Skeletal muscle tissue (tissue), 4 donors: ENCODE results near the gene CMTM6. TPM values are rescaled to one million over a fixed set of nuclear protein-coding genes. Genes with fewer than 3 reads are reported as not detected.

Source experiments
- H3K27ac ChIP-seq: one replicate; pipeline ENCODE4 v1.7.0; 2013; ENCODE audit warnings: mild to moderate bottlenecking, low read depth, low read length, inconsistent platforms
- H3K27me3 ChIP-seq, 3 donors: one replicate each; pipeline ENCODE4 v1.7.0; 2013; ENCODE audit warnings: low read length in 3 of 3; ENCODE audit not compliant: control insufficient read depth in 3 of 3, insufficient read depth in 3 of 3
- H3K36me3 ChIP-seq, 3 donors: one replicate each; pipeline ENCODE4 v1.7.0; 2013; ENCODE audit warnings: low read length in 3 of 3; ENCODE audit not compliant: control insufficient read depth in 3 of 3, insufficient read depth in 3 of 3
- H3K4me1 ChIP-seq, 3 donors: one replicate each; pipeline ENCODE4 v1.7.0; 2013; ENCODE audit warnings: low read length in 3 of 3, mild to moderate bottlenecking in 3 of 3; ENCODE audit not compliant: control insufficient read depth in 3 of 3, insufficient read depth in 3 of 3
- H3K4me3 ChIP-seq, 3 donors: one replicate each; pipeline ENCODE4 v1.7.0; 2013; ENCODE audit warnings: low read length in 3 of 3
- H3K9ac ChIP-seq, 3 donors: one replicate each; pipeline ENCODE4 v1.7.0; 2013; ENCODE audit warnings: low read length in 3 of 3, mild to moderate bottlenecking in 3 of 3, moderate library complexity in 2 of 3, low read depth in 1 of 3
- H3K9me3 ChIP-seq, 3 donors: one replicate each; pipeline ENCODE4 v1.7.0; 2013; ENCODE audit warnings: low read length in 3 of 3; ENCODE audit not compliant: control insufficient read depth in 3 of 3
- total RNA-seq: library from RNA; depleted of rRNA; stranded (reverse); fragments of >200 nt; gene quantifications from one replicate; pipeline ENCODE4 v1.2.3, GENCODE V29; 2014
- donor health status: Osteomylitis.

Gene CMTM6
- total RNA-seq, 1 donor from 2014 or later: 26.6 TPM

DNA sequence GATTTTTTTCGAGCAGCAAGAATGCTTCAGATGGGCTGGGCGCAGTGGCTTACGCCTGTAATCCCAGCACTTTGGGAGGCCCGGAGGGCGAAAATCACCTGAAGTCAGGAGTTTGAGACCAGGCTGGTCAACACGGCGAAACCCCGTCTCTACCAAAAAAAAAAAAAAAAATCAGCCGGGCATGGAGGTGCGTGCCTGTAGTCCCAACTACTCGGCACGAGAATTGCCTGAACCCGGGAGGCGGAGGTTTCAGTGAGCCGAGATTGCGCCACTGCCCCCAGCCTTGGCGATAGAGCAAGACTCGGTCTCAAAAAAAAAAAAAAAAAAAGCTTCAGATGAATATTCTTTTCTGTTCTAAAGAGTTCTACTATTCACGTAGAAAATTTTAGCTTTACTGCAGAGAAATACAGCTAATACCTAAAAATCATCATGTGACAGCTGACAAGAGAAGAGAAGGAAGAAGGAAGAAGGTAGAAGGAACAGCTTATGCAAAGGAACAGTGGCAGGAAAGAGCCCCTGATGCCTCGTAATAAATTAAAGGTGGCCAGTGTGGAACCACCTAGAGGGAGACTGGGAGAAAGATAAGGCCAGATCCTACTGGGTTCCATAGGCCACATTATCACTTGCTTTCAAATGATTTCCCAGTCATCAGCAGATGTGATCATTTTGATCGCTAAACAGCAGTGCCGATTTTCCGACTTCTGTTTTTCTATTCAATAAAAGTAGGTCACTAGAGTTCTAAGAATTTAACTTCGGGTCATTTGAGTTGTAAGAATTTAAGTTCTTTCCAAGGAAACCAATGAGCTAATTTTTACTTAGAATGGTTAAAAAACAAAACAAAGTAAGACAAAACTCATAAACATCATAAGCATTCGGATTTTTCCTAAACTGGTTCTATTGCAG is 1.5 kb downstream of the CMTM6 start:
- peak overlapping the region in 2 of 3 donors; percentile 87 to 92 for H3K9ac ChIP-seq

GRCh38 chr3:32500231-32500630 is 2.4 kb downstream of the CMTM6 start:
- no peak overlapping the region for H3K27ac ChIP-seq
- no peak overlapping the region for H3K9ac ChIP-seq
- H3K4me3 ChIP-seq: no peak overlapping the region
- H3K36me3 ChIP-seq: peaks cover 0 to 2% (median 0%) of the 10 kb centered on the region in 3 donors
- no peaks in the 10 kb centered on the region for H3K27me3 ChIP-seq
- peaks cover 2 to 13% (median 5%) of the 10 kb centered on the region in 3 donors for H3K4me1 ChIP-seq
- no peaks in the 10 kb centered on the region for H3K9me3 ChIP-seq

More for the DNA sequence above, 1.5 kb downstream of the CMTM6 start:
- peaks cover 2 to 9% (median 5%) of the 10 kb centered on the region in 3 donors for H3K4me1 ChIP-seq
- no peaks in the 10 kb centered on the region for H3K9me3 ChIP-seq
- H3K27ac ChIP-seq: peak overlapping the region; percentile 90
- H3K4me3 ChIP-seq: peak overlapping the region; percentile 89 to 95 (median 95)
- H3K27me3 ChIP-seq: no peaks in the 10 kb centered on the region
- H3K36me3 ChIP-seq: peaks cover 0 to 2% (median 0%) of the 10 kb centered on the region in 3 donors

DNA sequence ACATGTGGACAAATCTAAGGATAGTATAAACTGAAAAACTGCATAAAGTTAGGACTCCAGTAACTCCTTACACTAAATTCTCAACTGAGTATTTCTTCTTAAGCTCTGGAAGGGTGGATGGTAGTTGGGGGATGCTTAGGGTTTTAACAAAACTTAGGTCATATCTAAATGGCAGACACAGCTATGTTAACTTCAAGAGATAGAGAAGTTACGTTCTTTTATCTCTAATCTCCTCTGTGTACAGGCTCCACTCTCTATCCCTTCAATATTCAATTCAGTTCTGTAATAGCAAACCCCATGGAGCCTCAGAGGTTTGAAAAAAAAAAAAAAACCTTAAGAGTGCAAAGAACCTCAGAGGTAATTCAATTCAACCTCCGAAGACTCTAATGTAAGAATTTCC is 3.1 kb downstream of the CMTM6 start:
- H3K27ac ChIP-seq: no peak overlapping the region
- H3K9me3 ChIP-seq: no peaks in the 10 kb centered on the region
- peaks cover 2 to 13% (median 5%) of the 10 kb centered on the region in 3 donors for H3K4me1 ChIP-seq

DNA sequence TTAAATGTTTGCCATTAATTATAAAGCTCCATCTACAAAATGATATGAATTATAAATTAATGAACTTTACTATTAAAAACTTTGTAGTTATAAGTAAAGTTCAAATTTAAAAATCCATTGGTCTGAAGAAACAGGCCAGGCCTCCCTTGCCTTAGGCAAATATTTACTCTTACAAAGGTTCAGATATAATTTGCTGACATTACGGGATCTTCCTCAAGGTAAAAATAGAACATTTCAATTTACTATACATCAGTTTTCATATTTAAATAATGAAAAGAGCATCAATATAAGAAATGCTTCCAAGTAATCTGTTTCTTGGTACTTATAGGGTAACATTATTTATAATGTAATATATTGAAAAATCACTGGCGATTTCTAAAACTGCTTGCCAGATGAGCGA is 3.7 kb downstream of the CMTM6 start:
- Histone ChIP-seq H3K4me3 (no peak overlapping the region), H3K27ac (no peak overlapping the region), H3K9ac (no peak overlapping the region), H3K27me3 (no peaks in the 10 kb centered on the region), H3K4me1 (peaks cover 2 to 13% (median 5%) of the 10 kb centered on the region in 3 donors), H3K36me3 (peaks cover 0 to 2% (median 0%) of the 10 kb centered on the region in 3 donors), H3K9me3 (no peaks in the 10 kb centered on the region)

More for the DNA sequence above, 3.1 kb downstream of the CMTM6 start:
- peaks cover 0 to 2% (median 0%) of the 10 kb centered on the region in 3 donors for H3K36me3 ChIP-seq
- no peaks in the 10 kb centered on the region for H3K27me3 ChIP-seq
- no peak overlapping the region for H3K4me3 ChIP-seq
- no peak overlapping the region for H3K9ac ChIP-seq

GRCh38 chr3:32498252-32498651 is 4.4 kb downstream of the CMTM6 start:
- Histone ChIP-seq H3K4me3 (no peak overlapping the region), H3K27ac (no peak overlapping the region), H3K9me3 (no peaks in the 10 kb centered on the region), H3K27me3 (no peaks in the 10 kb centered on the region), H3K9ac (no peak overlapping the region), H3K36me3 (peaks cover 0 to 2% (median 0%) of the 10 kb centered on the region in 3 donors), H3K4me1 (peaks cover 2 to 13% (median 5%) of the 10 kb centered on the region in 3 donors)

- no peaks in the 10 kb centered on the region for H3K9me3 ChIP-seq
- H3K36me3 ChIP-seq: peaks cover 0 to 2% (median 0%) of the 10 kb centered on the region in 3 donors
- H3K27me3 ChIP-seq: no peaks in the 10 kb centered on the region
- H3K9ac ChIP-seq: no peak overlapping the region
- H3K4me1 ChIP-seq: peaks cover 0 to 5% (median 0%) of the 10 kb centered on the region in 3 donors
- H3K27ac ChIP-seq: no peak overlapping the region
- no peak overlapping the region for H3K4me3 ChIP-seq
Measured at GRCh38 chr3:32495609-32496008, 7.0 kb downstream of the CMTM6 start.

- H3K27ac ChIP-seq: no peak overlapping the region
- H3K4me3 ChIP-seq: no peak overlapping the region
- H3K4me1 ChIP-seq: peaks cover 0 to 5% (median 0%) of the 10 kb centered on the region in 3 donors
- H3K9me3 ChIP-seq: no peaks in the 10 kb centered on the region
- peaks cover 0 to 2% (median 0%) of the 10 kb centered on the region in 3 donors for H3K36me3 ChIP-seq
- no peak overlapping the region for H3K9ac ChIP-seq
- no peaks in the 10 kb centered on the region for H3K27me3 ChIP-seq
Measured at GRCh38 chr3:32495085-32495484, 7.6 kb downstream of the CMTM6 start.

- peaks cover 0 to 5% (median 0%) of the 10 kb centered on the region in 3 donors for H3K4me1 ChIP-seq
- no peak overlapping the region for H3K9ac ChIP-seq
- no peaks in the 10 kb centered on the region for H3K36me3 ChIP-seq
- H3K27me3 ChIP-seq: no peaks in the 10 kb centered on the region
- no peaks in the 10 kb centered on the region for H3K9me3 ChIP-seq
- no peak overlapping the region for H3K27ac ChIP-seq
- no peak overlapping the region for H3K4me3 ChIP-seq
Measured at GRCh38 chr3:32493437-32494414, 8.9 kb downstream of the CMTM6 start.

GRCh38 chr3:32492684-32493436 is 9.8 kb downstream of the CMTM6 start:
- H3K36me3 ChIP-seq: no peaks in the 10 kb centered on the region
- peaks cover 0 to 5% (median 0%) of the 10 kb centered on the region in 3 donors for H3K4me1 ChIP-seq
- no peak overlapping the region for H3K27ac ChIP-seq

More at GRCh38 chr3:32492684-32493436, 9.8 kb downstream of the CMTM6 start:
- no peak overlapping the region for H3K4me3 ChIP-seq
- H3K27me3 ChIP-seq: no peaks in the 10 kb centered on the region
- no peak overlapping the region for H3K9ac ChIP-seq
- H3K9me3 ChIP-seq: no peaks in the 10 kb centered on the region
